K562 (cell line): Measurements from ENCODE around the gene TXNL1.

Experiments
- EWSR1 ChIP-seq: fragments of 450-650 bp; IDR thresholded peaks from 2 replicates; pipeline ENCODE4 v1.6.1; 2018; ENCODE audit warnings: borderline replicate concordance, mild to moderate bottlenecking, low read depth, moderate library complexity; ENCODE audit not compliant: partially characterized antibody
- FOXM1 ChIP-seq, 2 experiments: fragments of 450-650 bp in 1 of 2; sonication (generic) in 1 of 2; formaldehyde crosslinking in 1 of 2; IDR thresholded peaks; 2 replicates each; pipeline versions ENCODE4 v1.6.1 to v1.9.0; 2017 to 2022; ENCODE audit warnings: low read depth in 2 of 2, mild to moderate bottlenecking in 2 of 2, missing genetic modification reagents in 1 of 2, moderate library complexity in 1 of 2
- RBM14 ChIP-seq: fragments of 200-400 bp; formaldehyde crosslinking; IDR thresholded peaks from 2 replicates; pipeline ENCODE4 v1.6.1; 2018; ENCODE audit warnings: low read depth, mild to moderate bottlenecking, low read length, moderate library complexity, borderline replicate concordance; ENCODE audit not compliant: insufficient read depth
- SREBF2 ChIP-seq: sonication (generic); formaldehyde crosslinking; IDR thresholded peaks from 2 replicates; pipeline ENCODE4 v1.4.0; 2020; ENCODE audit warnings: mild to moderate bottlenecking, missing genetic modification reagents
- ZBTB1 ChIP-seq: sonication (generic); formaldehyde crosslinking; IDR thresholded peaks from 2 replicates; pipeline ENCODE4 v1.8.1; 2023; ENCODE audit warnings: missing genetic modification reagents, low read depth, mild to moderate bottlenecking, borderline replicate concordance
- ZNF12 ChIP-seq: sonication (generic); formaldehyde crosslinking; IDR thresholded peaks from 2 replicates; pipeline ENCODE4 v1.4.0; 2020; ENCODE audit warnings: mild to moderate bottlenecking, missing genetic modification reagents
- ZNF407 ChIP-seq: fragments of 450-650 bp; IDR thresholded peaks from 2 replicates; pipeline ENCODE4 v1.6.1; 2016; ENCODE audit warnings: low read depth

DNA sequence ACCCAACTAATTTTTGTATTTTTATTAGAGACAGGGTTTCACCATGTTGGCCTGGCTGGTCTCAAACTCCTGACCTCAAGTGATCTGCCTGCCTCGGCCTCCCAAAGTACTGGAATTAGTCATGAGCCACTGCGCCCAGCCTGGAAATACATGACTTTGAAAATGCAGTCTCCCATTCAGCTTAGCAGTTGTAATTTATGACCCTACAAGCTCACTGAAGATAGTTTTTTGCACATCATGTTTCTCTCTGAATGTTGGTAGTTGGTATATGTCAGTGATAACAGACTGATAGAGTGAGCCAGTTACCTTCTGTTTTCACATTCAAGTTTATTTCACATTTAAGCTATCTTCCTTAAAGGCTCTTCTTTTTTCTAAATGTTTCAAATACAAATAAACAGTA lies 19.9 kb upstream of the TXNL1 start:
- TF ChIP-seq RBM14 (no peak), ZNF12 (CRISPR knock-in tag) (no peak), FOXM1 (IDR thresholded peaks at IDR 0.05; ENCODE audit: low read depth) (no peak), FOXM1 (CRISPR knock-in tag; IDR thresholded peaks at IDR 0.05; ENCODE audit: low read depth) (no peak), ZBTB1 (CRISPR knock-in tag) (no peak), EWSR1 (no peak), ZNF407 (no peak), SREBF2 (CRISPR knock-in tag) (no peak)
